Stimulated activated CD4-positive, alpha-beta T cell treated with anti-CD3 and anti-CD28 coated beads, Interleukin-15, amount 100 ng/mL, for 48 hours (primary cell): ENCODE data around the gene PFN1.

ENCODE experiments used
- DNase-seq, 2 donors: peaks; one replicate each; pipeline ENCODE4 v3.0.0-alpha.2; 2020; ENCODE audit warnings: low read depth in 2 of 2

The PFN1 gene

DNA sequence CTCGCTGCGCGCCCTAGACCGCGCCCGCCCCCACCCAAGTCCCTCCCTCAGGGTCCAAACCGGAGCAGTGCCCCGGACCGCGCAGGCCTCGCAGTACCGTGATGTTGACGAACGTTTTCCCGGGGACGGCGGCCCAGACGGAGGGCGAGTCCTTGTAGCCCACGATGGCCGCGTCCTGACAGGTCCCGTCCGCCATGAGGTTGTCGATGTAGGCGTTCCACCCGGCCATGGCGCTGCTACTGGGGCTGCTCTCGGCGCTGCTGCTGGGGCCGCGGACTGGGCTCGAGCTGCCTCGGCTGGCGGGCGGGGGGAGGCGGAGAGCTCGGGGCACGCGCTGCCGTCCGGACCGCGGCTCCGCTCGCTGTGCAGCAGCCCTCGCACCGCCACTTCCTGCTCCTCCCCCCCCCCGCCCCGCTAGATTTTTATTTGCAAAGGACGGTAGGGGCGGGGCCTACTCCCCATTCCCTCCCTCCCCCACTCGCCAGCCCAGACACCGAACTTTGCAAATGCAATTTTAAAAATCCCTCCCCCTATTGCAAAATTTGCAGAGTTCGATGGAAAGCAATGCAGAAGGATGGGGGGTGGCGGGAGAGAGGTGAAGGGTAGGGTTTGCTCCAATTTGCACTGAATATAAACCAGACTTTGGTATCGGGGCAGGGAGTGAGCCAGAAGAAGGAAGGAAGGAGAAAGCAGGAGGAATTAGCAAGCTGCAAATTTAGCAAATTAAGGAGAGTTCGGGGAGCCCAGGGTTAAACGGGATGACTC lies at the start of gene PFN1:
Gene PFN1 (minus strand): TSS at position 365 of the 765 bp plus-strand sequence. CDS start 136 bp downstream, at position 229.
- DNase-seq = peak; percentile 85 to 90

DNA sequence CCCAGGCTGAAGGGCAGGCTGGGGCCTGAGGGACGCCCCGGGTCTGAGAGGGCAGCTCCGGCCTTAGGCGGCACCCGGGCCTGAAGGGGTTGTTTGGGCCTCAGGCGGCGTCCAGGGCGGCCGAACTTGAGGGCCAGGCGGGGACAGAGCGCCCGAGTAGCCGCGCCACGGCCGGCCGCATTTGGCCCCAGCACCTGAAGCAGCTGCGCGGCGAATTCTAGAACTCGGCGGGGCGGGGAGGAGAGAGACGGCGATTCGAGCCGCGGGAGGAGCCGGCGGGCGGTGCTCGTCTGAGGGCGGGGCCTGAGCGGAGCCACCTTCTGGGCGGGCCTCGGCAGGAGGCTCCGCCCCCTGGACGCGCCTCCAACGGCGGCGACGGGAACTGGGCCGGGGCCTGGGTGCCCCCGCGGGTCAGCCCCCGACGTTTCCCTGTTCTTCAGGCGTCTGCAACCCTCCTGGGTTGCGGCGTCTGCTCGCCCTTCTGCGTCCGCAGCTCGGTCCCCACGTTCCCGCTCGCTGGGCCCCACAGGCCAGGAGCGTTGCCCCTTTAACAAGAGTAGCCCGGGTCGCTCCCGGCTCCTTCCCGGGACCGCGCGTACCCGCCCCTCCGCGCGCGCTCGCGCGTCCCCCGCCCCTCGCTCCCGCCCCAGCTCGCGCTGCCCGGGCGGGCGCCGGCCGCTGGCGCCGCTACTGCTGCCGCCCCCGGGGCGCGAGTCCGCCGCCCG lies 49.1 kb upstream of the PFN1 start, which contains the start of the genes INCA1 and KIF1C:
Gene INCA1 (minus strand): TSS at position 221 of the 725 bp plus-strand sequence. CDS start 3,085 bp downstream, outside the sequence.
Gene KIF1C (plus strand): TSS at position 649 of the 725 bp plus-strand sequence. CDS start 2,297 bp downstream, outside the sequence.
- DNase-seq = peak; percentile 84 to 88

- DNase-seq = no peak
These were observed 45.8 kb upstream of the PFN1 start for GRCh38 chr17:4994081-4994595.

DNA sequence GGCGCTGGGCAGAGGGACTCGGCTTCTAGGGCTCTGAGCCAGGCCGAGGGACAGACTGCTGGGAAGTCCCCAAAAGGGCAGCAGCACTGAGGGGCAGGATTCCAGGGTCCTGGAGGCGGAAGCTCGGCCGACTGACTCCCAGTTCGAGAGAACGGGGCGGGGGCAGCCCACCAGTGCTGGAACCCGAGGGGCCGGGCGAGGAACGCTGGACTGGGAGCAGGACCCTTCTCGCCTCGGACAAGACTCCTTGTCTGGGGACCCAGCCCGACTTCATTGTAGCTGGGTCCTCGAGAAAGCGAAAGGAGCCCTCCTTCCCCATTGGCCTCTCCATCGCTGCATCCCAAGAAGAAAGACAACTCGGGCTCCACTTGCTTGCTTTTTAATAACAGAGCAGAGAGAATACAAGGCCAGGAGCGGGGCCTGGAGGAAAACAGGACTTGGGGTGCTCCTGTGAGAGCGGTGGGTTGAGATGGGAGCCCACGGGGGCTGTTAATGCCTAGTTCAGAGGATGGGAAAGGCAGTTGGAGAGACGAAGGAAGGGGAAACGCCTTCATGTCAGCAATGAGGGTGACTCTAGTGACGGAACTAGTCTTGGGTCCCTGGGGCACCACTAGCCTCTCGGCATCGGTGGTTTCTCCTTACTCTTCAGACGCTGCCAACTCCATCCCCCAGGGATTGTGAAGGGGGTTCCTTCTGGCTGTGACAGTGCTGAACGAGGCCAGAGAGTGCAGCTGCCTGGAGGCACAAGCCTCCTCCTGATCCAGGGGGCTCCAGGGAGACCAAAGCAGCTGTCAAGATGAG lies 39.6 kb upstream of the PFN1 start:
- DNase-seq = no peak

DNA sequence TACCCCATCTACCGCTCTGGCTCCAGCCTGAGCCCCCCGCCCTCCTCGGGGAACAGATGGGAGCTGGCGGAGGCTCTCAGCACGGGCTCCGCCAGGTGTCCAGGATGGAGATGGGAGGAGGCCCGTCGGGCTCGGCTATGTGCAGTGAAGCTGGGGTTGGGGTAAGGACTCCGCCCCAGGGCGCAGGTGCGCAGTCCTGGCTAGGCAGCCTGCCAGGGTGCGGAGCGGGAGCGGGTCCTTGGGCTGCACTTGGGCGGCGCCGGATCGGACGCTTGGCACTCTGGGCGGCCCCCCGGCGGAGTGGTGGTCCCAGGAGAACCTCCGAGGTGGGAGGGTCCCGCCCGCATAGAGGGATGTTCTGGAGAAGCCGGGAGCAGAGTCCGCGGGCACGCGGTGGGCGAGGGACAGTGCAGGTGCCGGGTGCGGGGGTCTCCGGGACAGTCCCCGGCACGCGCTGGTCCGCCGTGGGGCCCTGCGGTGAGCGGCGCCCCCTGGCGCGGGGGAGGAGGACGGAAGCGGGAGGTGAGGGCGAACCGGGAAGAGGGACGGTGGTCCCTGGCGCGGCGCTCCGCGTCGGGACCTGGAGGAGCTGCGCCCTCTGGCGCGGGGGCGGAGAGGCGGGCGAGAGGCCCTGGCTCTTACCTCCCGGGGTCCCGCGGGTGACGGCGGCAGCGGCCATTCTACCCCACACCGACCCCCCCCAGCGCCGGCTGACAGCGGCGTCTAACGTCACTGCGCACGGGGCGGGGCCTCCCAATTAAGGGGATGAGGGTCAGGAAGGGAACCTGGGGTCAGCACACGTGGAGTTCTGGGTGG lies 38.8 kb upstream of the PFN1 start, which contains the start of gene CAMTA2:
Gene CAMTA2 (minus strand): TSS at position 725 of the 816 bp plus-strand sequence. CDS start 1,453 bp downstream, outside the sequence.
- DNase-seq = peak; percentile 67 to 87

DNA sequence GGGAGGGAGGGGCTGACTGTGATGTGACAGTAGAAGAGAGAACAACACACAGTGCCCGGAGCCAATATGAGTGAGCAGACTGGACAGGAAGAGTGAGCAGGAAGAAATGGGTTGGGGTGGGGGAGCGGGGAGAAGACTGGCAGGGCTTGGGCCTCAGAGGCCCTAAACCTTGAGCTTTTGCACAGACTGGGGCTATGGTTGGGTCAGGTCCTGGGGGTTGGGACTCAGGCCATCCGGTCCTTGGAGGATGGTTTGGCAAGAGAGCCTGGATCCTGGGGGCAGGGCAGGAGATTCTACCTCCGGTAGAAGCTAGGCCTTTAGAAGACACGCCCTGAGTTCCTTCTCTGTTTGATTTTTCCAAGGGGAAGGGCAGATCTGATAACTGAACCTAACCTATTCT lies 38.1 kb upstream of the PFN1 start:
- no peak for DNase-seq

DNA sequence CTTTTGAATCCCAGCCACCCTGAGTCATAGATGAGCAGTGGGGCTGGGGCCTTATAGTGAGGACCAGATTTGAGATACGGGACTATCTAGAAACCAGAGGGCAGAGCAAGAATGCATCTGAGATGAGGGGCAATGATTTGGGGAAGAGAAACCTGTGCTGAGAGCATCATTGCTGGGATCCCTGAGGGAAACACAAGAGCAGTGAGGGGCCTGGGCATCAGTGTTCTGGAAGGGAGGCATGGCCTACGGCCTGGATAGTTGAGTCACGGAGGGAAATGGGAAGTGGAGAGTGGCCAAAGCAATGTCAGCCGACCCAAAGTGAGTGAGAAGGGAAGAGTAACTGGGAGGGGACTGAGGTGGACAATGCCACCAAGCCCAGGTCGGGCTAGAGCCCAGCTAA lies 34.0 kb upstream of the PFN1 start:
- no peak for DNase-seq

- DNase-seq = peak in 1 of 2 donors; percentile 54
These were observed 32.4 kb upstream of the PFN1 start for GRCh38 chr17:4980644-4981216.

- no peak for DNase-seq
These were observed 30.4 kb upstream of the PFN1 start for GRCh38 chr17:4978726-4979125.

DNA sequence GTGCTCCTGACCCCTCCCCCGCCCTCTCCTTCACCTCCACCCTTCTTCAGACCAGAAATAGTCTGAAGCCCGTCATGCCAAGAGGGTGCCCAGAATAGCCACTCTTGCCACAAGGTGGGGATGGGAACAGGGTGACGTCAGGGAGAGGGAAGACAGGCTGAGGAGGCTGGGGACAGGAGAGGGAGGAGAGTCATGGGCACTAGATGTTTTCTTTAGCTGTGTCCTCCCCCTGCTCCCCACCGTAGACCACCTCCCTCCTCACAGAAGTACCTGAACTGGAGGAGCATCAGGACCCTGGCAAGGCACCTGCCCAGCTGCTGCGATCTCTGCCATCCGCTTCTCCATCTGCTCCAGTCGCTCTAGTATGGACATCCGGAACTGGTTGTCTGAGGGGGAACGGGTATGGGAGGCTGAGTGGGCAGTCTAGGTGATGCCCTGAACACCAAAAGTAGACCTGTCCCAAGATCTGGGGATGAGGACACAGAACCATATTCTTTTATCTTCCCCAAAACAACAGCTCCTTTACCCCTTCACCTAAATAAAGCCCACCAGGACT lies 25.9 kb upstream of the PFN1 start:
- DNase-seq = no peak

DNA sequence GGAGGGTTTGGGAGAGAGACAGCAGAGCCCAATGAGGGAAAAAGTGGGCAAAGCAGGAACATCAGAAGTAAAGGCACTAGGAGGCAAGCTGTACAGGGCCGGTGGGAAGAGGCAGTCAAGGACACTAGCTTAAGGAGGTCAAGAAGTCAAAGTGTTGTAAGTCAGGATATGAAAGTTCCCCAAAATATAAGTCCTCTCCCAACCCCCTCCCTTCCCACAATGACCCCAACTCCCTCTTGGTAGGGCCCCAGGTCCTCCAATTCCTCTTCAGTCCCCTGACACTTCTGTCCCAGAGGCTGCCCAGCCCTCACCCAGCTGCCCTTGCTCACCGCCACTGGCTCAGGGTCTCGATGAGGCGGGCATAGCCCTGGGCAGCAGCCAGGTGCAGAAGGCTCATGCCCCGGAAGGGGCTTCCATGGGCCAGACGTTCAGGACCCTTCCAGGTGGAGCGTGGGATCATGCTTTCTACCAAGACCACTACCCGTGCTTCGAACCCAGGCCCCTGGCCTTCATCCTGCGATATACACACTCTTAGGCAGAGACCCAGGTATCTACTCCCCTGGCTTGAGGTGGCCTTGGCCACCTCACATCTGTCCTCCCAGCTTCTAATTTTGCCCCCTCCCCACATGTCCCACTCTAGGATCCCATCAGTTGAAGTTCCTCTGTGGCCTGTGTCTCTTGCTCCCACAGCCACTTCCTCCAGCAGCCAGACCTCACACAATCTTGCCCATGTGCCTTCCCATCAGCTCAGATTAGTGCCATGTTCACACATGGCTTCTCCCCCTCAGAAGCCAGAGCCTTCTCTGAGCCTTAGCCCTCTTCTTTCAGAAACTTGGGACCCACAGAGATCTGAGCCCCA lies 25.2 kb upstream of the PFN1 start:
- no peak for DNase-seq

- DNase-seq = no peak
These were observed 24.4 kb upstream of the PFN1 start for GRCh38 chr17:4972752-4973151.

DNA sequence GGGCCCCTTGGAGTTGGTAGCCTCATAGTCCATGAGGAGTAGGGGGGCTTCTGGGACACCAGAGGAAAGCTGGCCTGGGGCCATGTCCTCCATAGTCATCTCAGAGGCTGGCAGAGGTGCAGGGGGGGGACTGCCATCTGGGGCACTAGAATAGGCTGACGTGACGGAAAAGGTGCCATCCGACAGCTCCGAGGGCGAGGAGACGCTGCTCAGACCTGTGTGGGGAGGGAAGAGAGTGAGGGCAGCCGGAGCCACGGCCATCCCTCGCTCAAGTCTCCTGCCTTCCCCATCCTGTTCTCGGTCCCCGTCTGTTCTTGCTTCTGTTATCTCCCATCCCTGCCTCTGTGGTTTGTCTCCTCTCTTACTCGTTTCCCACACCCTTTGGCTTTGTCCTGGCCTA lies 24.0 kb upstream of the PFN1 start:
- DNase-seq = no peak

GRCh38 chr17:4971826-4972225 lies 23.5 kb upstream of the PFN1 start:
- no peak for DNase-seq

GRCh38 chr17:4970273-4970672 lies 21.9 kb upstream of the PFN1 start:
- no peak for DNase-seq

GRCh38 chr17:4969551-4970173 lies 21.3 kb upstream of the PFN1 start:
- peak; percentile 26 to 35 for DNase-seq

DNA sequence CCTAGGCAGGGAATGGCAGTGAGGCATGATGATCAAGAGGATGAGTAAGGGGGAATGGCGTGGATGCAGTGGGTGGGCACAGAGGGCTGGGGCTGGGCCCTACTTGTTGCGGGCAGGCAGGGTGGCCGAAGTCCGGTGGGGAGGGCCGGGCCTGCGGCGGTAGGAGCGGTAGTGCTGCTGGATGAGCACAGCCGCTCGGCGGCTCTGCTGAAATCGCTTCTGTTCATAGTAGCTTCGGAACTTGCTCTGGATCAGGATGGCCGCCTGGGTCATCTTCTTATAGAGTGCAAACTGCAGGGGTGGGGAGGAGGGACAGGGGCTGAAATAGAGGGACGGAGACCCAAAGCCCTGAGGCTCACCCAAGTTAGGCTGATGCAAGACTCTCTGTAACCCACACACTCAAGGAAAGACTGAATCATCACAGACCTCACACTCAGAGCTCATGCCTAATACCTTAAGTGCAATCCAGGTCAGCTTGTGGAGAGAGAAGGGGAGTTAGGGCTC lies 20.8 kb upstream of the PFN1 start:
- DNase-seq = peak; percentile 47 to 50

DNA sequence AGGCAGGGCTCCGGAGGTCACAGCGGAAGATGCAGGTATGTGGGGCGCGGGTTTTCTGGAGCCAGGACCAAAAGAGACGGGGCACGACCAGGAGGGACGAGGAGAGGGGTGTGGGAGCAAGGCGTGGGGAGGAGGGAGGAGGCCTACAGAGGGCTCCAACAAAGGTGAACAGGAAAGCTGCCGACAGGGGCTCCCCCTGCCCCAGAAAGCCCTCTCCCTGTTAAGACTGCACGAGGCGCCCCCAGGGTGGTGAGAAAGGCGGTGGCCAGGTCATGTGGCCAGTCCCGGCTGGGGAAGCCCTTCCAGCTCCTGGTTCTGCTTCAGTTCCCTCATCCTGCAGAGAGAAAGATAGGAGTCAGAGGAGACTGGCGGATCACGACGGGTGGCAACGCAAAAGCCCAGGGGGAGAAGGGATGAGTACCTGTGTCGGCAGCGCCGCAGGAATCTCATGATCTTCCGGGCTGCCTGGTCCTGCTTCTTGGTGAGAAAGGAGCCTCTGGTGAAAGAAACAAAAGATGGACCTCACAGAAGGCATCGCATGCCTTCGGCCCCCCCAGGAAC lies 20.2 kb upstream of the PFN1 start:
- no peak for DNase-seq
